Activated T-cell treated with anti-CD3 and anti-CD28 coated beads for 48 hours (primary cell): ENCODE results near the gene C14orf180.
A peak's percentile ranks its signal among the peaks of the same experiment; 100 is the strongest.

Experiments used
- DNase-seq: peaks from one replicate; pipeline ENCODE4 v3.0.0-alpha.2; 2020; ENCODE audit warnings: low read depth

The C14orf180 gene

GRCh38 chr14:104593710-104594136 lies 14.2 kb downstream of the C14orf180 start:
- DNase-seq, result no peak

- no peak for DNase-seq
Observed at GRCh38 chr14:104594310-104595046, 14.9 kb downstream of the C14orf180 start.

- no peak for DNase-seq
Observed at GRCh38 chr14:104595116-104595675, 15.6 kb downstream of the C14orf180 start.

GRCh38 chr14:104595911-104596450 lies 16.4 kb downstream of the C14orf180 start:
- no peak for DNase-seq

- DNase-seq, result no peak
Observed at GRCh38 chr14:104596451-104596918, 16.9 kb downstream of the C14orf180 start.

GRCh38 chr14:104596927-104597351 lies 17.4 kb downstream of the C14orf180 start:
- DNase-seq, result no peak

- no peak for DNase-seq
Observed at GRCh38 chr14:104597576-104597975, 18.0 kb downstream of the C14orf180 start.

- DNase-seq, result no peak
Observed at GRCh38 chr14:104598039-104598909, 18.7 kb downstream of the C14orf180 start.

- no peak for DNase-seq
Observed at GRCh38 chr14:104598910-104599273, 19.3 kb downstream of the C14orf180 start.

GRCh38 chr14:104599446-104599845 lies 19.9 kb downstream of the C14orf180 start:
- DNase-seq, result no peak

GRCh38 chr14:104600141-104600643 lies 20.6 kb downstream of the C14orf180 start:
- no peak for DNase-seq

GRCh38 chr14:104600805-104601204 lies 21.2 kb downstream of the C14orf180 start:
- DNase-seq, result no peak

GRCh38 chr14:104601786-104602185 lies 22.2 kb downstream of the C14orf180 start:
- DNase-seq, result no peak

- no peak for DNase-seq
Observed at GRCh38 chr14:104602315-104602932, 22.9 kb downstream of the C14orf180 start.

- no peak for DNase-seq
Observed at GRCh38 chr14:104602933-104603325, 23.4 kb downstream of the C14orf180 start.

- DNase-seq, result no peak
Observed at GRCh38 chr14:104603711-104604401, 24.3 kb downstream of the C14orf180 start.

- peak; percentile 11 for DNase-seq
Observed at GRCh38 chr14:104604458-104605449, 25.2 kb downstream of the C14orf180 start, which contains the start of gene TMEM179. Gene TMEM179 (minus strand): TSS chr14:104604772. CDS start chr14:104604741, 31 bp downstream.

- DNase-seq, result no peak
Observed at GRCh38 chr14:104609666-104610065, 30.1 kb downstream of the C14orf180 start.

- DNase-seq, result no peak
Observed at GRCh38 chr14:104610749-104611310, 31.3 kb downstream of the C14orf180 start.
